BLaER1 treated with 17β-estradiol and CSF1 and Interleukin-3, amounts not matched to agents 10 nM and 100 nM (cell line): ENCODE data around the gene EPHB1.

ENCODE experiments used
- H3K27ac ChIP-seq, 11 experiments: shearing (Covaris generic); formaldehyde crosslinking; 2 replicates each; pipeline ENCODE4 v1.8.1; 2022
- H3K27me3 ChIP-seq, 11 experiments: shearing (Covaris generic); formaldehyde crosslinking; 2 replicates each; pipeline ENCODE4 v1.8.1; 2022
- H3K36me3 ChIP-seq, 11 experiments: shearing (Covaris generic); formaldehyde crosslinking; 2 replicates each; pipeline ENCODE4 v1.8.1; 2022
- H3K4me1 ChIP-seq, 10 experiments: shearing (Covaris generic); formaldehyde crosslinking; 2 replicates each; pipeline ENCODE4 v1.8.1; 2022
- H3K4me2 ChIP-seq, 11 experiments: shearing (Covaris generic); formaldehyde crosslinking; 2 replicates each; pipeline ENCODE4 v1.8.1; 2022
- H3K4me3 ChIP-seq, 10 experiments: shearing (Covaris generic); formaldehyde crosslinking; 2 replicates each; pipeline ENCODE4 v1.8.1; 2022
- H3K9ac ChIP-seq, 11 experiments: shearing (Covaris generic); formaldehyde crosslinking; 2 replicates each; pipeline ENCODE4 v1.8.1; 2022
- H3K9me3 ChIP-seq, 11 experiments: shearing (Covaris generic); formaldehyde crosslinking; replicated peaks in 1 of 11; 2 replicates each; pipeline ENCODE4 v1.8.1; 2022
- H4K20me1 ChIP-seq, 11 experiments: shearing (Covaris generic); formaldehyde crosslinking; 2 replicates each; pipeline ENCODE4 v1.8.1; 2022
- Cebpa-rat ChIP-seq, 11 experiments: shearing (Covaris generic); IDR thresholded peaks; 2 replicates each; pipeline ENCODE4 v1.8.1; 2022

The EPHB1 gene

GRCh38 chr3:134802428-134803050 lies 7.5 kb downstream of the EPHB1 start:
- Histone ChIP-seq H3K4me2 (no peak overlapping the region), H3K9ac (no peak overlapping the region), H3K36me3 (no peaks in the 10 kb centered on the region), H3K4me1 (no peaks in the 10 kb centered on the region), H4K20me1 (peaks cover 0 to 14% (median 5%) of the 10 kb centered on the region in 11 experiments; a peak in 10 of 22 replicates), H3K9me3 (no peaks in the 10 kb centered on the region), H3K27me3 (peaks cover 15 to 27% (median 21%) of the 10 kb centered on the region in 11 experiments), H3K27ac (no peak overlapping the region), H3K4me3 (no peak overlapping the region)
- TF ChIP-seq Cebpa-rat (IDR thresholded peaks at IDR 0.05): no peak

GRCh38 chr3:134803051-134803505 lies 8.0 kb downstream of the EPHB1 start:
- Histone ChIP-seq H3K9me3 (no peaks in the 10 kb centered on the region), H3K4me1 (no peaks in the 10 kb centered on the region), H3K4me2 (no peak overlapping the region), H3K36me3 (no peaks in the 10 kb centered on the region), H4K20me1 (peaks cover 0 to 9% (median 0%) of the 10 kb centered on the region in 11 experiments; a peak in 4 of 22 replicates), H3K4me3 (no peak overlapping the region), H3K27me3 (peaks cover 10 to 22% (median 16%) of the 10 kb centered on the region in 11 experiments), H3K9ac (no peak overlapping the region), H3K27ac (no peak overlapping the region)
- no peak for TF ChIP-seq Cebpa-rat (IDR thresholded peaks at IDR 0.05)

DNA sequence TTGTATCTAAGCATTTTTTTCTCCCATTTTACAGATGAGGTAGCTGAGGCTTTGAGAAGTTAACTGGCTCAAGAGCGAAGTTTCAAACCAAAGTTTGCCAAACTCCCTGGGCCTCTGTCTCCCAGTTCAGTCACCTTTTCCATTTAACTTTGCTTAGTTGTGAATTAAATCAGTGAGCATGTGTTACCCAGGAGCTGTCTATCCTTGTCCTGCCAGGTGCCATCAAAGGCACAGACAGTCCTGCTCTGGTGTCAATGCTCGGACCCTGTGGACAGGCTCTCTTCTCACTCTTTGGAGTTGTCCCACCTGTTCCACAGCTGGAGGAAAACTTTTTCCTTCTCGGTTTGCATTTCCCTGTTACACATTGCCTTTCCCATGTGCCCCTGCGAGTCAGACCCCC lies 8.6 kb downstream of the EPHB1 start:
- TF ChIP-seq Cebpa-rat (IDR thresholded peaks at IDR 0.05): no peak
- Histone ChIP-seq H3K27me3 (peaks cover 4 to 16% (median 10%) of the 10 kb centered on the region in 11 experiments; a peak in 21 of 22 replicates), H3K36me3 (no peaks in the 10 kb centered on the region), H3K4me2 (no peak overlapping the region), H3K4me3 (no peak overlapping the region), H3K27ac (no peak overlapping the region), H3K9ac (no peak overlapping the region), H3K9me3 (no peaks in the 10 kb centered on the region), H3K4me1 (no peaks in the 10 kb centered on the region), H4K20me1 (peaks cover 0 to 7% (median 0%) of the 10 kb centered on the region in 11 experiments; a peak in 1 of 22 replicates)

- no peaks in the 10 kb centered on the region for H3K36me3 ChIP-seq
- H3K27ac ChIP-seq: no peak overlapping the region
- TF ChIP-seq Cebpa-rat (IDR thresholded peaks at IDR 0.05): no peak
- H3K4me2 ChIP-seq: no peak overlapping the region
- peaks cover 0 to 5% (median 0%) of the 10 kb centered on the region in 11 experiments; a peak in 2 of 22 replicates for H3K27me3 ChIP-seq
- no peak overlapping the region for H3K9ac ChIP-seq
- H4K20me1 ChIP-seq: no peaks in the 10 kb centered on the region
- H3K9me3 ChIP-seq: no peaks in the 10 kb centered on the region
- no peak overlapping the region for H3K4me3 ChIP-seq
- no peaks in the 10 kb centered on the region for H3K4me1 ChIP-seq
Observed at GRCh38 chr3:134804508-134805480, 9.7 kb downstream of the EPHB1 start.

GRCh38 chr3:134807189-134807588 lies 12.1 kb downstream of the EPHB1 start:
- H3K36me3 ChIP-seq: no peaks in the 10 kb centered on the region
- H4K20me1 ChIP-seq: no peaks in the 10 kb centered on the region
- no peak overlapping the region for H3K27ac ChIP-seq
- H3K9ac ChIP-seq: no peak overlapping the region
- no peak overlapping the region for H3K4me3 ChIP-seq
- no peaks in the 10 kb centered on the region for H3K4me1 ChIP-seq
- no peaks in the 10 kb centered on the region for H3K9me3 ChIP-seq
- TF ChIP-seq Cebpa-rat (IDR thresholded peaks at IDR 0.05): no peak
- H3K4me2 ChIP-seq: no peak overlapping the region
- H3K27me3 ChIP-seq: no peaks in the 10 kb centered on the region

DNA sequence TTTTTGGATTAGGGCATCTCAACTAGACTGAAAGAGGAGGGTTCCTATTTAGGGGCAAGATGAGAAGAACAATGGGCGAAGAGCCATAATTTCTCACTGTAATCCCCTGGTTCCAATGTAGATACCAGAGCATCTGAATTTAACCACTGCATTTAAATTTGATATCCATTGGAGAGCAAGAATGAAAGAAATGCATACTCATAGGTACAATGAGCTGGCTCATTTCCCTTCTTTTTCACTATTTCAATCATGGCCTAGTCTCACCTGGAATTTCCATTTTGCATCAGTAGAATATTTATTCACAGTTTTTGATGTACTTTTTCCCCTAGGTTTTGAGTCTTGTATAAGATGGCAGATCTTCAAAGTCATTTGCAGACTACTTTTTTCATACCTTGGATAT lies 13.8 kb downstream of the EPHB1 start:
- Histone ChIP-seq H3K9me3 (no peaks in the 10 kb centered on the region), H3K36me3 (no peaks in the 10 kb centered on the region), H3K27me3 (no peaks in the 10 kb centered on the region), H3K27ac (no peak overlapping the region), H3K4me1 (no peaks in the 10 kb centered on the region), H3K4me2 (no peak overlapping the region), H3K9ac (no peak overlapping the region), H4K20me1 (no peaks in the 10 kb centered on the region), H3K4me3 (no peak overlapping the region)
- TF ChIP-seq Cebpa-rat (IDR thresholded peaks at IDR 0.05): no peak

DNA sequence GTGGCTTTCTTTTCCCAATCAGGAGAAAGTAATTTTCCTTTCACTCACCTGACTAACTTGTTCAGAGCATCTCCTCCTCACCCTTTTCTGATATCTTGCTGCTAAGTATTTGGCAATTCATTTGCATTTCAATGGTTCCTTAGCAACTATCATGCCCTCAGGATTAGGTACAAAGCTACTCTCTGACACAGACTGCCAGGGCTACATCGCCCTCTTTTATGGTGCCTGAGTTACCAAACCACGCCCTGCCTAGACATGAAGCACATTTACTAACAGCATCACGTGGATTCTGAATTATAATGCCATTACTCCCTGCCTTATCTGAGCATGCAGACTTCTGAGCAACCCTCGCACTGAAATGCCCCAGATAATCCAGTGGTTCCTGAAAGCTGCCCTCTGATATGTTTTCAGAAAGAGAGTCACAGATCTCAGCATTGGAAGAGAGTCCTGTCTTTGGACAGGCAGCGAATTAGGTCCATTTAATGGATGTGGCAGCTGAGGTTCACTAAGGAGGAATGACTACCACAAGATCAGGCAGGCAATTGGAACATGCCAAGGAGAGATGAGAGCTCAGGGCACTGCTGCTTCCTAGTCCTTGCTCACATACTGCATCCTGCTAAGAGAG lies 14.5 kb downstream of the EPHB1 start:
- H3K27me3 ChIP-seq: no peaks in the 10 kb centered on the region
- no peaks in the 10 kb centered on the region for H3K36me3 ChIP-seq
- H4K20me1 ChIP-seq: no peaks in the 10 kb centered on the region
- H3K9ac ChIP-seq: no peak overlapping the region
- H3K9me3 ChIP-seq: no peaks in the 10 kb centered on the region
- H3K4me2 ChIP-seq: no peak overlapping the region
- H3K4me1 ChIP-seq: no peaks in the 10 kb centered on the region
- no peak overlapping the region for H3K27ac ChIP-seq
- TF ChIP-seq Cebpa-rat (IDR thresholded peaks at IDR 0.05): no peak
- H3K4me3 ChIP-seq: no peak overlapping the region

DNA sequence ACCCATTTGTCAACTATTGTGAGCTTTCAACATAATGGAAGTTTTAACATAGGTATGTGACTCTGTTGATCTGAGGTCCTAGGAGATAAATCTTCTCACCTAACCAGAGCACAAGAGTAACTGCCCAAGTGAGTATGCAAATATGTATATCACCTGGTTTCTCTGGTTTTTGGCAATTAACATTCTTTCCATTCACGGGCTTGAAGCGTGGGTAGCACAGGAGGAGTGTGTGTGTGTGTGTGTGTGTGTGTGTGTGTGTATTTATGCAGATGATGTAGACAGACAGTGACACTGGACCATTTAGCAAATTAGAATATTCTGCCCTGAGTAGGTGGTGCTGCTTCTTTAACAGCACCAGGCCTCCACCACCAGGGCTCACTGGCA lies 15.0 kb downstream of the EPHB1 start:
- Histone ChIP-seq H3K27ac (no peak overlapping the region), H3K27me3 (no peaks in the 10 kb centered on the region), H3K4me3 (no peak overlapping the region), H3K9ac (no peak overlapping the region), H4K20me1 (no peaks in the 10 kb centered on the region), H3K4me1 (no peaks in the 10 kb centered on the region), H3K9me3 (no peaks in the 10 kb centered on the region), H3K4me2 (no peak overlapping the region), H3K36me3 (no peaks in the 10 kb centered on the region)
- no peak for TF ChIP-seq Cebpa-rat (IDR thresholded peaks at IDR 0.05)

DNA sequence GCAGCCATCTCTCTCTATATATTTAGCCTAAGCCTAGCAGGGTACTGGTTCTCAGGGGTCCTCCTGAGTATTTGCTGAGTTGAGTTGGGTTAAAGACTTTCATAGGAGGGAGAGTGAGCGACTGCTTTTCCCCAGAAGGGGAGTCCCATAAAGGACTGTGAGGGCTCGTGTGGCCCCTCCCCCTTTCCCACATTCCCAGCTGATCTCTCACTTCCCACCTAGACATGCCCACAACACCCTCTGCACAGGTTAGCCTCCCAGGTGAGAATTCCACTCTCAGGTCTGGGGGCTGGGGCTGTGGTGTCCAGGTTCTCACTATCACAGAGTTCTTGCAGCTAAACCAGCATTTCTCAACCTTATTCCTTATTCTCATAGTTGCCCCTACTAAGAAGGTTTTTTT lies 15.8 kb downstream of the EPHB1 start:
- Histone ChIP-seq H3K27me3 (no peaks in the 10 kb centered on the region), H4K20me1 (no peaks in the 10 kb centered on the region), H3K4me3 (no peak overlapping the region), H3K9me3 (no peaks in the 10 kb centered on the region), H3K4me1 (no peaks in the 10 kb centered on the region), H3K4me2 (no peak overlapping the region), H3K36me3 (no peaks in the 10 kb centered on the region), H3K9ac (no peak overlapping the region), H3K27ac (no peak overlapping the region)
- no peak for TF ChIP-seq Cebpa-rat (IDR thresholded peaks at IDR 0.05)
